ENCODE results near the gene SBNO2. TPM values are rescaled to one million over a fixed set of nuclear protein-coding genes. Genes with fewer than 3 reads are reported as not detected.

Gene SBNO2
- total RNA-seq, 1 donor from 2014 or later: 32.5 TPM

- Mint-ChIP-seq H3K4me3 (peak overlapping the region; percentile 81), H3K27ac (ENCODE audit: unreplicated experiment) (peak overlapping the region; percentile 96), H3K27me3 (ENCODE audit: low read depth) (no peaks in the 10 kb centered on the region), H3K9me3 (no peaks in the 10 kb centered on the region), H3K36me3 (ENCODE audit: low read depth) (peaks cover 7% of the 10 kb centered on the region), H3K4me1 (peaks cover 35% of the 10 kb centered on the region)
- no peak for DNase-seq (ENCODE audit: low read depth, low spot score)
- TF ChIP-seq, protein P1, sequence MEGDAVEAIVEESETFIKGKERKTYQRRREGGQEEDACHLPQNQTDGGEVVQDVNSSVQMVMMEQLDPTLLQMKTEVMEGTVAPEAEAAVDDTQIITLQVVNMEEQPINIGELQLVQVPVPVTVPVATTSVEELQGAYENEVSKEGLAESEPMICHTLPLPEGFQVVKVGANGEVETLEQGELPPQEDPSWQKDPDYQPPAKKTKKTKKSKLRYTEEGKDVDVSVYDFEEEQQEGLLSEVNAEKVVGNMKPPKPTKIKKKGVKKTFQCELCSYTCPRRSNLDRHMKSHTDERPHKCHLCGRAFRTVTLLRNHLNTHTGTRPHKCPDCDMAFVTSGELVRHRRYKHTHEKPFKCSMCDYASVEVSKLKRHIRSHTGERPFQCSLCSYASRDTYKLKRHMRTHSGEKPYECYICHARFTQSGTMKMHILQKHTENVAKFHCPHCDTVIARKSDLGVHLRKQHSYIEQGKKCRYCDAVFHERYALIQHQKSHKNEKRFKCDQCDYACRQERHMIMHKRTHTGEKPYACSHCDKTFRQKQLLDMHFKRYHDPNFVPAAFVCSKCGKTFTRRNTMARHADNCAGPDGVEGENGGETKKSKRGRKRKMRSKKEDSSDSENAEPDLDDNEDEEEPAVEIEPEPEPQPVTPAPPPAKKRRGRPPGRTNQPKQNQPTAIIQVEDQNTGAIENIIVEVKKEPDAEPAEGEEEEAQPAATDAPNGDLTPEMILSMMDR (conservative IDR thresholded peaks at IDR 0.05): no peak
Measured at GRCh38 chr19:1170938-1171754, 2.9 kb downstream of the SBNO2 start.

GRCh38 chr19:1169921-1170885 lies 3.9 kb downstream of the SBNO2 start:
- Mint-ChIP-seq H3K9me3 (no peaks in the 10 kb centered on the region), H3K27me3 (ENCODE audit: low read depth) (no peaks in the 10 kb centered on the region), H3K4me1 (peaks cover 31% of the 10 kb centered on the region), H3K4me3 (peak overlapping the region; percentile 81), H3K27ac (ENCODE audit: unreplicated experiment) (peak overlapping the region; percentile 96), H3K36me3 (ENCODE audit: low read depth) (peaks cover 7% of the 10 kb centered on the region)
- TF ChIP-seq, protein P1 (conservative IDR thresholded peaks at IDR 0.05): no peak
- no peak for DNase-seq (ENCODE audit: low read depth, low spot score)

GRCh38 chr19:1169411-1169791 lies 4.7 kb downstream of the SBNO2 start:
- H3K4me3 Mint-ChIP-seq: peak overlapping the region; percentile 68
- no peak for DNase-seq (ENCODE audit: low read depth, low spot score)
- peaks cover 31% of the 10 kb centered on the region for H3K4me1 Mint-ChIP-seq
- no peaks in the 10 kb centered on the region for H3K27me3 Mint-ChIP-seq (ENCODE audit: low read depth)
- peak overlapping the region; percentile 67 for H3K27ac Mint-ChIP-seq (ENCODE audit: unreplicated experiment)
- no peaks in the 10 kb centered on the region for H3K9me3 Mint-ChIP-seq
- TF ChIP-seq, protein P1 (conservative IDR thresholded peaks at IDR 0.05): no peak
- peaks cover 7% of the 10 kb centered on the region for H3K36me3 Mint-ChIP-seq (ENCODE audit: low read depth)

- TF ChIP-seq, protein P1 (conservative IDR thresholded peaks at IDR 0.05): no peak
Measured at GRCh38 chr19:1168572-1169410, 5.3 kb downstream of the SBNO2 start.

More at GRCh38 chr19:1168572-1169410, 5.3 kb downstream of the SBNO2 start:
- peaks cover 31% of the 10 kb centered on the region for H3K4me1 Mint-ChIP-seq
- H3K27me3 Mint-ChIP-seq (ENCODE audit: low read depth): no peaks in the 10 kb centered on the region
- peak overlapping the region; percentile 74 for H3K4me3 Mint-ChIP-seq
- peaks cover 7% of the 10 kb centered on the region for H3K36me3 Mint-ChIP-seq (ENCODE audit: low read depth)
- no peaks in the 10 kb centered on the region for H3K9me3 Mint-ChIP-seq
- H3K27ac Mint-ChIP-seq (ENCODE audit: unreplicated experiment): peak overlapping the region; percentile 93
- no peak for DNase-seq (ENCODE audit: low read depth, low spot score)

Data from neural crest cell (in vitro differentiated cells).